GM18868 (cell line): Measurements from ENCODE around the gene GASK1B.

Experiments used
- ATAC-seq: cut with Tn5 transposase; IDR thresholded peaks from one replicate; pipeline ENCODE4 v1.9.1; 2021; ENCODE audit warnings: mild to moderate bottlenecking, moderate library complexity; ENCODE audit not compliant: unreplicated experiment

The GASK1B gene

DNA sequence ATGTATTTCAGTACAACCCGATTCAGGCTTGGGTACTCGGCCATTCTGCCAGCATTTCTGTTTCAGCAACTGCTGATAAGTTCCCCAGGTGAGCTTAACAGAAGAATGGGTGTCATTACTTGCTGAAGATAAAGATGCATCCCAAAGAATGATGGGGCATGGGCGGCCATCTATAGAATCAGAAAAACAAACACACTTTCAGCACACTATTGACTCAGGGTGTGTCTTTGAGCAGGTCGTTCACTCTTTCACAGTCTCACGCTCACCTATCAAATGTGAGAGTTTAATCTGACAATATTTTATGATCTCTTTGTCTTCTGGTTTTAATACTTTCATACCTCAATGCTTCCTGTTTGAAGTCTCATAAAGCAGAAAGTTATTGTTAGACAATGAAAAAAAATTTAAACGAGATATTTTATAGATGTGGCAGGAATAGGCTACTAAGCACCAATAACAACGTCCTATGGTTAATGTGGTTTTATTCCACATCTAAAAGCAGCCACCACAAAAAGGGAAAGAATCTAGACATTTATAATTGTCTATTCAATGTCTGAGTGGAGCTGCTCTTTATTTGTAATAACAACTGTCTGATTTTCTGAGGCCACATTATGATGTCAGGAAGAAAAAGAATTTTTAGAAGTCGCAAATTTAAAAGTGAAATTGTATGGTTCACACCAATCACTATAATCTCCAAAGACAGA lies 17.0 kb downstream of the GASK1B start:
- ATAC-seq, result no peak

DNA sequence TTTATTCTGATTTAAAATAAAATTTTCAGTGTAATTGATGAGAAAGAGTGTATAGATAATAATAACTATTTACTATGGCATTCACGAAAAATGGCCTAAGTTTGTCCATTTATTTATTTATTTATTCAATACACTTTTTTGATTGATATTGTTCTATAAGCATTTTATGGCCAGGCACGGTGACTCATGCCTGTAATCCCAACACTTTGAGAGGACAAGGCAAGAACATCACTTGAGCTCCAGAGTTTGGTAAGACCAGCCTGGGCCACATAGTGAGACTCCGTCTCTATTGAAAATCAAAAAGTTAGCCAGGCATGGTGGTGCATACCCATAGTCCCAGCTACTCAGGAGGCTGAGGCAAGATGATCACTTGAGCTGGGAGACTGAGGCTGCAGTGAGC lies 25.7 kb downstream of the GASK1B start:
- no peak for ATAC-seq

DNA sequence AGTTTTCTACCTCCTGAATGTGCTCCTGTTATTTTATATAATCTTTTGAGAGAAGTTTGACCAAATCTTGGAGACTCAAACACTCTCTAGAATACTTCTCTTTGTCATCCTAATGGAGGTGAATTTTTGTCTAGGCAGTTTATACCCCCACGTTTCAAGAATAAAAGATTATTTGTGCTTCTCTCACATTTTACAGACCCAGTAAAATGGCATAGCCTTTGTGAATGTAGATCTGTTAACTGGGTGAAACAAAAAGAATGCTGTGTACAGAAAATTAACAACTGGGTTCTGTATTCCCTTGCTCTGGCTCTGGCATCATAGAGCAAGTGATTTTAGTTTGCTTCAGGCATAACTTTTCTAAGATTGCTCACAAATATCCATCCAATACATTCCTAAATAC lies 26.1 kb downstream of the GASK1B start:
- no peak for ATAC-seq

DNA sequence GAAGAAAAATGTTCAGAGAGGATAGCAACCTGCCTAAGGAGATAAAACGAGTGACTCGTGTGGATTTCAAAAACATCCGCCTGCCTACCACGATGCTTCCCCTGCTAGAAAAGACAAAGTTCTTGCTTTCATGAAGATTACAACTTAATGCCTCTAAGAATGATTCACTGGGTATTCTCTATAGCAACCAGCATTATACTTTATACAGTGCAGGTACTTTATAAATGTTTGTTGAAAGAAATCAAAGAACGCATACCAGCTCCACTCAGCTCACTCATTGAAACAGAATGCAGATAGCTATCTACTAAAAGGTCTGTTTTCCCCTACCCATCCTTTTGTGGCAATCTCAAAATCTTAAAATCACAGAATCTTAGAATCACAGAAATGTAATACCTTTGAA lies 33.7 kb downstream of the GASK1B start:
- ATAC-seq, result no peak

DNA sequence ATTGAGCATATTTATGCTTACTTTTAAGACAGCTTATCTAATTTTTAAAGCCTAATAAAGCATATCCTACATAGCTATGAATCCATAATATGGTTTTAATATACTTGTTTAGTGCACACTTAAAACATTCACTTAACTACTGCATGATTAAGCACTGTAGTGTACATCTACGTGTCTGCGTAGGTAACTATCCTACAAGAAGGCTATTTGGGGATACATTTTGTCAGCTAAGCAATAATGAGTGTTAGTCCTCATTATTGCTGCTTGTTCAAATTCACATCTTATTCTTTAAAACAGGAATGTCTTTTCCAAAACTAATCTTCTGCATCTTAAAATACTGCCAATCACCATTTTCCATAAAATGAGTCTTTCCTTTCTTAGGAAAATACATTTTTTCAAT lies 38.6 kb downstream of the GASK1B start:
- ATAC-seq, result no peak

DNA sequence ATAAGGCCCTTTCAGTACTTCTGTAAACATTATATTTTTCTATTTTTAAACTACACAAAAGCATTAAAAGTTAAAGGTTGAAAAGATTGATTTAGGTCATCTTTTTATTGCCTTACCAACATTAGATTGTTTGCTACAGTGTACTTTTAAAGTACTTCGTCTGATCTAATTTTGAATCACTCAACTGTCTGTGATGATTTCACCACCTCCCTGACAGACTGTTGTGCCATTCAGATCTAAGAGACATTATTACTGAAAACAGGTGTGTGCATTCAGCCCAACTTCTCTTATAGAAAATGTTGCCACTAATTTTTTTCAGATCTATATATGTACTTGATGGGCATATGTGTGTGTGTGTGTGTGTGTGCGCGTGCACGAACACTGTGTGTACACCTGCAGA lies 39.3 kb downstream of the GASK1B start:
- no peak for ATAC-seq

DNA sequence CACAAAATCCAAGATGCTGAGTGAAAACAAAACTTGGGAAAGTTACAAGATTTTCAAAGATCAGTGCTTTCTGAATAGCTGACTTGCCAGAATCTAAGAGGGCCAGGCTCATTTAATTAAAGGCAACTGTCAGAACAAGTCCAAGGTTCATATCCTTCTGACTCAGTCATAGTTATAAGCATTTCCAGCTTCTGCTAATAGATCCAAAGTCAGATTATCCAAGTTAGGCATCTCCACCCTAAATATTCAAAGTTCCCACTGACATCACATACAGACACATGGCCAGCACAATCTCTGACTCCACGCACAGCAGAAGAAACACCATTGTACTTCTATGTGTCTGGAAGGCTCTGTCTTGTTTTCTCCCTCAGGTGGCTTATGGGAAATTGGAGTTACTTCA lies 41.8 kb downstream of the GASK1B start:
- ATAC-seq, result no peak

DNA sequence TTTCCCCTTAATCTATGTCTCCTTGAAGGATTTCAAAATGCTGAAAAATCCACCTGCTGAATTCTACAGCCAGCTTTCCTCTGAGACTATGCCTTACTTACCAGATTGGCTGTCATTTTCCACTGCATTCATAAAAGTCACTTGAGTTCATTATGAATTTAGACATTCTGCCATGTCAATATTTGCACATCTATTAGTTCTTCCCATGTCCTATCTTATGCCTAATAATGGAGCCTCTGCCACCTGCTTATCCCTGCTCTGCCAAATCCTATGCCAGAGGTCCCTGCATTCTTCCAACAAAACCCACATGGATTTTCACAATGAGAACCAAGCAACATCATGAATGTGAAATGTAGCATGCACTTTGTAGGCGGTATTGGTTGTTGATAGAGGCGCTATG lies 42.6 kb downstream of the GASK1B start:
- ATAC-seq, result no peak

DNA sequence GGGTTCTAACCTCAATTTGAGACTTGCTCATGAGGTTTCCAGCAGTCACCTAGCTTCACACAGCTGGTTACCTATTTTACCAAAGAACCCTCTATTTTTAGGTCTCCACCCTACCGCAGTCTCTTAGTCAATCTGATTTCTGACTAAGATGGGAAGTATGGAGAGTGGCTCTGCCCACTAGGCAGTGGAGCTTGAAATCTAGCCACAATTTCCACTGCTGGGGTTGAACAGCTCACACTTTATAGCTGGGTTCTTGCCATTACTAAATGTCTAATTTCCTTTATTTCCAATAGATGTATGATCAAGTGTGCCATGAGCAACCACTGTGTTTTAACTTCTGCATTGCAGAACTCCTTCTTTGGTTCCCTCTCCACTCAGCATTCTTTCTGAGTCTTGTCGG lies 43.1 kb downstream of the GASK1B start:
- ATAC-seq, result peak; percentile 92

DNA sequence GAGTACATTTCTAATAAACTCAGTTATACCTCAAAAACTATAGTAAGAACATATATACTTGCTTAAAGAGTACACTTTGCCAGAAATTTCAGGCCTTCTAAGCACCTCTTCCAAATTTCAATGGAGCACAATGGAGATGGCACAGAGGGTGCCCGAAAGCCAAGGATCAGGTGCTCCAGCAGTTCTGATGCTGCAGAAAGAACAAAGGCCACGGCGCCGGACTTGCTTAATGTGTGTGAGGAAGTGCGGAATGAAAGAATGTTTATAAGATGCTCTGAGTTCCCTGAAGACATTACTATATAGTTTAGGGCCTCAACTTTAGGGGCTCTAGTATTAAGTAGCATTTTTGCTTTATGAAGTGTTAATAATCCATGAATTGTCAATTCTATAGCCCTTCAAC lies 44.3 kb downstream of the GASK1B start:
- no peak for ATAC-seq

DNA sequence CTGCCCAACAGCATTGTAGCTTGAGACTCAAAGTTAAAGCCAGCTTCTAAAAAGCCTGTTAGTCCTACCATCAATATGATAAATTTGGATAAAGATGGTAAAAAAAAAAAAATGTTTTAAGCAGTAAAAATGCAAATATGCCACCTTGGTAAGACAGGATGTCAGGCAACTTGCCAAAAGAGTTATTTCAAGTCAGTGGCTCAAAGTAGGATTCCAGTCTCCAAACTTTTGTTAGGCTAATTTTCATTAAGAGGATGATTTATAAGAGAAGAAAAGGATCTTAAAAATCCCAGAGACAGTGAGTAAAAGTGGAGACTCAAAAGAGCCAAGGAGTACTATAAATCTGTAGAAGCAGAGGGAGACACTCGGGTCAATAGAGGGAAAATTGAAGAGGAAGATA lies 47.5 kb downstream of the GASK1B start:
- no peak for ATAC-seq
